ENCODE results near the gene RECQL5.

Gene RECQL5

DNA sequence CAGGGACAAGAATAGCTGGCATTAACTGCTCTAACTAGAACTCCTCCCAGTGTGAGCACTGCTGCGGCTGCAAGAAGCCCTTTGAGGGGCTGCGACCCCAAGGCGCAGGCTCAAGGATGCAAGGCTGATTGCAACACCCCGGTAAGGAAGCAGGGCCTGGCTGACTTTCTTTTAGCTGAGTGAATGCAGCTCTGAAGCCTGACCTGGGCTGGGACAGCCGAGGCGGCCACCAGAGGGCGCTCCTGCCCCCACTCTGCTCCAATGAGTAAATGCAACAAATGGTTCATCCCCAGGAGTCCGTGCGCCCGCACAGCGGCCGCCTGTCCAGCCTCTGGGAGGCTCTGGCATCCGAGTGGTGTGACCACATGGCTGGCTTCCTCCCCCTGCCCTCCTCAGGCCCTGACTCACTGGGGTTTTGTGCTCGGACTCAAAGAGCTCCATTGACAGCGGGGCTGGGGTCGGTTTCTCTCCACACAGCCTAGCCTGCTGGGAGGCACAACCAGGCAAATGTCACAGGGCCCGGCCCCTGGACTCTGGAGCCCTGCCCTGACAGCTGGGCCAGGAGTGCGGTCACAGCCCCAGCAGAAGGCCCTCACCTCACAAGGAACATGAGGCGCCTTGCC, 34.0 kb downstream of the RECQL5 start, which contains the start of gene SMIM5:
Gene SMIM5 (plus strand): TSS at position 572 of the 623 bp plus-strand sequence. CDS start 6,768 bp downstream, outside the sequence.
- no peak for DNase-seq

DNA sequence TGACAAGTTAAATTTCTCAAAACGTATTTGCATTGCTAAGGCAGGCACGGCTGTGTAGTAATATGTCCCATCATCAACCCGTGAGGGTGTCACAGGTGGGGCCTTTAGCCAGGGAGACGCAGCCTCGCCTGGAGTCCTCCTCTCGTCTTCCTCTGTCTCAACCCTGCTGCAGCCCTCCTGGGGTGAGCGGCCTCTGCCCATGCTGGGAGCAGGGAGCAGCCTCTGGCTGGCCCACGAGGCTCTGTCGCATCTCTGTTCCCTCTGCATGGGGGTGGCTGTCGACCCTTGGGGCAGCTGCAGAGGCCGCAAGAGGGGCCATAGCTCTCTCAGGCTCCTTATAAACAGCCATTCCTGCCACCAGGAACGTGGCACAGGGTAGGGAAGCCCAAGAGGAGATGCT, 34.5 kb downstream of the RECQL5 start:
- DNase-seq, result no peak

DNA sequence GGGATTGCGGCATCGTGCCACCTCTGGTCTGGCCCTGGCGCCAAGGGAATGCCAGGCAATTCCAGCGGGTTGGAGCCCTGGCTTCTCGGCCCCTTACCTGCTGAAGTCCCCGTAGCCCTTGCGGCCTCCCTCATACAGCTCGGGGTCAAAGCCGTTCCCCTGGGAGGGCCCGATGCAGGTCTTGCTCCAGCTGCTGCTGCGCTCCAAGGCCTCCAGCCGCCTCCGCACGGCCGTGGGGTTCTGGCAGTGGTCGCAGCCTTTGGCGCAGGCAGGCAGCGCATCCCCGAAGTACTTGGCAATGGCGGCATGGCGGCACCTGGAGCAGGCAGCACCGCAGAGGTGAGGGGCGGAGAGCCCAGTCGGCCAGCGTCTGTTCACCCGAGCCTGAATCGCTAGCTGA, 35.6 kb downstream of the RECQL5 start:
- no peak for DNase-seq

DNA sequence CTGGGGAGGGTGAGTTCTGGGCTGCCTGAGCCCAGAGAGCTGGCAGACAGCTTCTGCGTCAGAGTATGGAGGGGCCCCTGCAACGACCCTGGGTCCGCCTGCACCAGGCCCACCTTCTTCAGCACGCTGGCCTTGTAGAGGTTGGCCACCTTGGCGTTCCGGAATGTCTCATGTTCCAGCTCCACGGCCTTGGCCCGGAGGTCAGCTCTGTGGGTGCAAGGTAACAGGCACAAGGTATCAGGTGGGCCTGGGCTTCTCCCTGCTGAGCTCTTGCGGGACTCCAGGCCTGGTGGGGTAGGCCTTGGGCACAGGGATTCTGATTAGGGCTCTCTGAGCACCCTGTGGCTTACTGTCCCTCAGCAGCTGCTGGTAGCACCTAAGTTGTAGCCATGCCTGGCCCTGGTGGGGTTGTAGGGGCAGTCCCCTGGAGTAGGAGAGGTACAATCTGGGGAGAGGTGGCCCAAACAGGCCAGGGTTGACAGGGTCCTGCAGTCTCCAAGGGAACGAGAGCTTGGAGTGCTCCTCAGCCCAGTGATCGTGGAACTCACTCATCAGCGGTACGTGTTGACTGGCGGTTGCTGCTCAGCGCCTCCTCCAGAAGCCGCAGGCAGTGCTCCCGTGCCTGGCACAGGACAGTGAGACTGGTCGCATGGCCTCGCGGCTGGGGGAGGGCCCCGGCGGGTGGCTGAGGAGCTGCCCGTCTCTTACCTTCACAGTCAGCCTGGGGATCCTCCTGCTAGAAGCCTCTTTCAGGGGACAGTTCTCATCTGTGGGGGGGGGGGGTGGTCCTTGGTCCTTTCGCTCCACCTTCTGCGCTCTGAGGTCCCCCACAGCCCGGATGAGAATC, 36.7 kb downstream of the RECQL5 start:
- DNase-seq, result no peak

DNA sequence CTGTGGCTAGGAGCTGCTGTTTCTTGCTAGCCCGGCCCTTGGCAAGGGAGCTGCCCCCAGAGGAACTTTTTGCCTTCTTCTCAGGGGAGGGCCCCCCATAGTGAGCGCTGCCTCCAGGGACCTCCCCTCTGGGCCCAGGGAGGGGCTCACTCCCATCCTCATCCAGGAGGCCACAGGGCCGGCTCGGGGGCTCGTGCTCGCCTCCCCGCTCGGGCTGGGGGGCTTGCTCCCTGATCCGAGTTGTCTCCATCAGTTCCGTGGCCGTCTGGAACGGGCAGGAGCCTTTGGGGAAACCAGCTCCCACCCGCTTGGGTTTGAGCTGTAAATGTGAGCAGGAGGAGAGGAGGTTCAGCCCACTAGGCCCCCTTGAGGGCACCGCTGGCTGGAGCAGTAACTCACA, 37.8 kb downstream of the RECQL5 start:
- DNase-seq, result no peak

DNA sequence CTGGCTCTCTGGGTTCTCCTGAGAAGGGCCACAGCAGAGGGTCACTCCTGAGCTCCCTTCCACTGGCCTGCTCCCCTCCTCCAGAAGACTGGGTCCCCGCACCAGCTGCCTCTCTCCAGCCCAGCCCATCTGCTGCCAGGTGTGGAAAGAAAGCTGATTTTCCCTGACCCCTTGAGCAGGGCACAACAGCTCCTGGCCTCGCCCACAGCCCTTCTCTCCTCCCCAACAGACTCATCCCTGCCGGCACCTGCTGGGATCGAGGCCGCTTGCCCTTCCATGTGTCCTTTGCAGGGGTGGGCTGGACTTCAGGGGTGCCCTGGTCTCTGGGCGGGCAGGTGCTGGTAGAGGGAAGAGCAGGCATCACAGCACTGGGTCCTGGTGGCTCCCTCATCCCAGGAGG, 38.5 kb downstream of the RECQL5 start:
- DNase-seq, result no peak

DNA sequence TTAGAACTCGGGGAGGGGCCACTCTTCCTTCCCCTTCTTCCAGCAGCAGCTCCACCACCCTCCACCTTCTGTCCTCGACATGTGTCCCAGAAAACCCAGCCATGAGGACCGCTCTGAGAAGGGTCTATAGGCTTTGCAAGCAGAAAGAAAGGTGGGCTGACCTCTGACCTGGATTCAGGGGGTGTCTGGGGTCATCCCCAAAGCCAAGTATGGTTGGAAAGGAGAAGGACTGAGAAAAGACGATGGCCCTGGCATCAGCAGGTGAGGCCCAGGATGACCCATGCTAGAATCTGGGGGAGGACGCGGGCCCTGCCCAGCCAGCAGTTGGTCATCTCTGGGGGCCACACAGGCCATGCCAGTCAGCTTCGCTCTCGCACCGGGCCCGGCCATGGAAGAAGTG, 39.9 kb downstream of the RECQL5 start:
- DNase-seq, result no peak

DNA sequence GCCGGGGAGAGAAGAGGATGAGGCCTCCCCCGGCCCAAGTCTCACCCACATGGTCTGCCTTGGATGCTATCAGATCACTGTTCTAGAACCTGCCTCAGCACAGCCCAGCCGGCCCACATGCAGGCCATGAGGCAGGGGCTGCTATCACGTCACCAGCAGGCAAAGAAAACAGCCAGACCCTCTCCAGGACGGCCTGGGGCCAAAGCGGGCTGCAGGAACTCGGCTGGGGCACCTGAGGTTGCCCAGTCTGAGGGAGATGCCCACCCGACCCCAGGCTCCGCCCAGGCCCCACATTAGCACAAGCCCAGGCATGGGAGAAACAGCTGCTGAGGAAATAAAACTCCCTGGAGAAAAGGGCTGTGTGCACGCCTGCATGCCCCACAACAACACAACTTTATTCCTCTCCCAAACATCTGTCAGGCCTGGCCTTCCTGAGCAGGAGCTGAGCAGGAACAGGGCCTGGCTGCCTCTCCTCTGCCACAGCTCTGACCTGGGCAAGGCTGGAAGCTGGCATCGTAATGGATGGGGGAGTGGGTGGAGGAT, 40.4 kb downstream of the RECQL5 start:
- DNase-seq, result no peak

DNA sequence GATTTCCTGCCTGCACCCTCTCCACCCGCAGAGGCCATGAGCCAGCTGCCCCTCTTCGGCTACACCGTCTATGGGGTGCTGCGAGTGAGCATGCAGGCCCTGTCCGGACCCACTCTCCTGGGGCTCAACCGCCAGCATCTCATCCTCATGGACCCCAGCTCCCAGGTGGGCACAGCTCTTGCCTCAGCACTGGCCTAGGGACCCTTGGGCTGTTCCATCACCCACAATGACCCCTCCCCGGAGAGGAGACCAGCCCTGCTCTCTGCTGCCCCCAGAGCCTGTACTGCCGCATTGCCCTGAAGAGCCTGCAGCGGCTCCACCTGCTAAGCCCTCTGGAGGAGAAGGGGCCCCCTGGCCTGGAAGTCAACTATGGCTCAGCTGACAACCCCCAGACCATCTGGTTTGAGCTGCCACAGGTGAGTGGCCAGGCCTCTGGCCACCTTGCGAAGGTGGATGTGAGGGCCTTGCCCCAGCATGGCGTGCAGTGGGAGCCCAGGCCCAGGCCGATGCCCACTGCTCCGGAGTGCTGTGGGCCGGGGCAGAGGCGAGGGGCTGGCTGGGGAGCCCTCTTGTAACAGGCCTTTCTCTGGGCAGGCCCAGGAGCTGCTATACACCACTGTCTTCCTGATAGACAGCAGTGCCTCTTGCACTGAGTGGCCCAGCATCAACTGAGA, 41.0 kb downstream of the RECQL5 start:
- no peak for DNase-seq

DNA sequence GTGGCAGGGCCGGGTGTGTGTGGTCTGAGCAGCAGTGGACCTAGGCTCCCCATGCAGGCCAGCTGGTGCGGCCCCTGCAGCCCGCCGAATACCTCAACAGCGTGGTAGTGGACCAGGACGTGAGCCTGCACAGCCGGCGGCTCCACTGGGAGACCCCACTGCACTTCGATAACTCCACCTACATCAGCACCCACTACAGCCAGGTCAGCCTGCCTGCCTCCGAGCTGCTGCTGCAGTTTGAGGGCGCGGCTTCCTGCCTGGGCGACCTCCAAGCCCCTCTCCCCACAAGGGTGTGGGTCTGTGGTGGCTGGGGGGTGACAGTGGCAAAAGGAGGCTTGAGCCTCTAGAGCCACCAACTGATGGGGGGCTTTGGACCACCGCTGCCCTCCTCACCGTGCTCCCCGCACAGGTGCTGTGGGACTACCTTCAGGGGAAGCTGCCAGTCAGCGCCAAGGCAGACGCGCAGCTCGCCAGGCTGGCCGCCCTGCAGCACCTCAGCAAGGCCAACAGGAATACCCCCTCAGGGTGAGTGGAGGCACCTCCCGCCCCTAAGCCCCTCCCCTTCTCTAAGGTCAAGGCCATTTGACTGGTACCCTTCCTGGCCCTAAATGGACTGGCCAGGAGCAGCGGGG, 42.1 kb downstream of the RECQL5 start:
- DNase-seq, result no peak

DNA sequence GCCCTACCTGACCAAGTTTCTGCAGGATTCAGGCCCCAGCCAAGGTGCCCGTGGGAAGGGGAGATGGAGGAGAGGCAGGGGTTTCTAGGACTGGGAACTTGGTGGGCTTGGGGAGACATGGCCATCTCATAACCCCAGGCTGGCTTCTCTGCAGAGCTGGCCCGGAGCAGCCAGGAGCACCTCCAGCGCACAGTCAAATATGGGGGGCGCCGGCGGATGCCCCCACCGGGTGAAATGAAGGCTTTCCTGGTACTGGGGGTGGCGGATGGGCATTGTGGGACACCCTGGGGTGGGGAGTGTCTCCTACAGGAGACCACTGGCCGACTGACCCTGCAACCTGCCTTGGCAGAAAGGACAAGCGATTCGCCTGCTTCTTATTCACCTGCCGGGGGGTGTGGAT, 42.9 kb downstream of the RECQL5 start:
- DNase-seq, result no peak

DNA sequence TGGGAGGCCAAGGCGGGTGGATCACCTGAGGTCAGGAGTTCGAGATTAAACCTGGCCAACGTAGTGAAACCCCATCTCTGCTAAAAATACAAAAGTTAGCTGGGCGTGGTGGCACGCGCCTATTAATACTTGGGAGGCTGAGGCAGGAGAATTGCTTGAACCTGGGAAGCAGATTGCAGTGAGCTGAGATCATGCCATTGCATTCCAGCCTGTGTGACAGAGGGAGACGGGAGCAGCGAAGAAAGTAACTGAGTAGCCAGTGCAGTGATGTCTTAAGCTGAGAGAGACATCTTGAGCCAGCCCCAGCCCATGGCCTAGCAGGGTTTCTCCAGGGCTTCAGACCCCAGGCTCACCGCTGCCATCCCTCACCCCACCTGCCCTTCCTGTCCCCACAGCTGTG, 43.6 kb downstream of the RECQL5 start:
- DNase-seq, result no peak

DNA sequence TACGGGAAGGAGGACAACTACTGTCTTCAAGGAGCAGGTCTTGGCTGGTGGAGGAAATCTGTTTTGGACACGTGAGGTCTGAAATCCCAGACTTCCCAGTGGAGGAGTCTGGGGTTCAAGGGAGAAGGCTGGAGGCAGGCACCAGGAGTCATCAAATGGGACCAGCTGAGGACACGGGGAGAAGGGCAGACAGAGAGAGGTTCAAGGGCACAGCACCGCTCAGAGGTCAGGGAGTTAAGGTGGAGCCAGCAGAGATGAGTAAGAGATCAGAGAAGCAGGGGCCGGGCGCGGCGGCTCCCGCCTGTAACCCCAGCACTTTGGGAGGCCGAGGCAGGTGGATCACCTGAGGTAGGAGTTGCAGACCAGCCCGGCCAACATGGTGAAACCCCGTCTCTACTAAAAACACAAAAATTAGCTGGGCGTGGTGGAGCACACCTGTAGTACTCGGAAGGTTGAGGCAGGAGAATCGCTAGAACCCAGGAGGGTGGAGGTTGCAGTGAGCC, 44.1 kb downstream of the RECQL5 start:
- DNase-seq, result no peak

DNA sequence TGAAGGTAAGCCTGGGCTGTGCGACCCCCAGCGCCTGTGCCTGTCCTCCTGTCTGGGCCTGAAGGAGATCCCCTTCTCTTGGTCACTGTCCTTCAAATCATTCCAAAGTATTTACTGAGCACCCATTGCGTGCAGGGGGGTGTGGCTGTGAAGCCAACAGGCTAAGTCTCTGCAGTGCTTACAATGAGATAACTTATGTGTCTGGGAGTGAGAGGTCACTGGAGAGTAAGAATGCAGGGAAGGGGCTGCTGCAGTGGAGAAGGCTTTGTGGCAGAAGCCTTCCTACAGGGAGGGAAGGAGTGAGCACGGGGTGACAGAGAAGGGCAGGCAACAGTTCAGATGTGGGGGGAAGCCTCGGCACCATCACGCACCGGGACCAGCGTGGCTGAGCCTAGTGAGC, 44.9 kb downstream of the RECQL5 start:
- no peak for DNase-seq

DNA sequence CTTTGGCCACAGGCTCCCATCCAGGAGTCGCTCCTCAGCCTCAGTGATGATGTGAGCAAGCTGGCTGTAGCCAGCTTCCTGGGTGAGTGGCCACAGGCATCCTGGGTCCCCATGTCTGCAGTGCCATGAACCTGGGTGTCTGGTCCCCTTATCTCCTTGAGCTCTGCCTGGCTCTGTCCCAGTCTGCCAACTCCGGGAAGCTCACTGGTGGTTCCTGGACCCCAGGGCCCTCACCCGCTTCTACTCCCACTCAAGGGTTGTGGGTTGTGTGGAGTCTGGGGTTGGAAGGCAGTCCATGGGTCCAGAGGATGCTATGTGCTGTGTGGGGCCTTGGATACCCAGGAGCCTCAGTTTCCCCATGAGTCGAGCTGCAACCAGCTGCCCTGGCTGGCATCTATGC, 45.5 kb downstream of the RECQL5 start:
- DNase-seq, result no peak

DNA sequence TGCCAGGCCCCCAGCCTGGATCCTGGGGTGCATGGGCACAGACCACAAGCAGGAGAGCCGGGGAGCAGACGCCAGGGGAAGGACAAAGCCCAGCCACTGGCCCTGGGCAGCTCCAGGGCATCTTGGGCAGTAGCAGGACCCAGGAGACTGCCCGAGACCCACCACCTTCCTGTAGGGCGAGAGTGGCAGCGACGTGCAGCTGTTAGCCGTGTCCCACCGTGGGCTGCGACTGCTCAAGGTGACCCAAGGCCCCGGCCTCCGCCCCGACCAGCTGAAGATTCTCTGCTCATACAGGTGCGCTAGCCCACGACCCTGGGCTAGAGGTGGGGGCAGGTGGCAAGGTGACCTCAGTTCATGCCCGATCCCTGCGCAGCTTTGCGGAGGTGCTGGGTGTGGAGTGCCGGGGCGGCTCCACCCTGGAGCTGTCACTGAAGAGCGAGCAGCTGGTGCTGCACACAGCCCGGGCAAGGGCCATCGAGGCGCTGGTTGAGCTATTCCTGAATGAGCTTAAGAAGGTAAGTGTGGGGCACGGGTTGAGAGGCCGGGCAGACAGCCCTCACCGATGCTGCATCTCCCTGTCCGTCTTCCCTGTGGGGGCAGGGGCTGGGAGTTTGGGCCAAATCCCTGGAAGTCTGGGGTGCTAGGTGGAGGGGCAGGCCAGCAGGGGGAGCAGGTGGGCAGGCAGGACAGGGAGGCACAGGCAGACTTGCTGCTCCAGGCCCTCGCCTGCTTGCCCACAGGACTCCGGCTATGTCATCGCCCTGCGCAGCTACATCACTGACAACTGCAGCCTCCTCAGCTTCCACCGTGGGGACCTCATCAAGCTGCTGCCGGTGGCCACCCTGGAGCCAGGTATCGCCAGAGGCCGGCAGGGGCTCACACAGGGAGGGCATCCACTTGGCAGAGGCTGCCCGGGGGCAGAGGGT, 47.2 kb downstream of the RECQL5 start:
- no peak for DNase-seq

DNA sequence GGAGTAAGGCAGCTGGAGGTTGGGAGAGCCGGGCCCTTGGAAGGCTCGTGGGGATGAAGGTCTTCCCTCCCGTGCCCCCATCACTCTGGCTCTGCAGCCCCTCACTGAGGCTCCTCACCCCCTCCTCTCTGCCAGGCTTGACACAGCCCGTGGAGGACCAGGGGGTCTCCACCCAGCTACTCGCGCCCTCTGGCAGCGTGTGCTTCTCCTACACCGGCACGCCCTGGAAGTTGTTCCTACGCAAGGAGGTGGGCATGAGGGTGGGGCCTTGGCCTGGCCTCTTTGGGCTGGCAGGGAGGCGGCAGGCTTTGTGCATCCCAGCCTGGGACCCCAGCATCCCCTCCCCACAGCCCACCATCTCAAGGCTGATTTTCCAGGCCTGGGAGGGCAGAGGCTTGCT, 49.3 kb downstream of the RECQL5 start:
- no peak for DNase-seq

DNA sequence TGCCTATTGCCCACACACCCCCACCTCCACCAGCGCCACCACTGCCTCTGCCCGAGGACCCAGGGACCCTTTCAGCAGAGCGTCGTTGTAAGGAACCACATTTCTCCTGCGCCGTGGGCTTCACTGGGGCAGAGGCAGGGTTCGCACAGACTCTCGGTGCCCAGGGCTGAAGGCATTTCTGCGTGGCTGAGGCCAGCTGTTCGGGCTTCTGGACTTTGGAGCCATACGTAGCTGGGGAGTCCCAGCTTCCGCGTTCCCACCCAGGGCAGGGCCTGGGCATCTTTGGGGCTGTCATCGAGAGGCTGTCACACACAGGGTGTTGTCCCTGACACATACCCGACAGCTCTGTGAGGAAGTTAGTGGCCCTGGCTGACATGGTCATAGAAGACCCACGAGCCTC, 49.7 kb downstream of the RECQL5 start:
- no peak for DNase-seq

DNA sequence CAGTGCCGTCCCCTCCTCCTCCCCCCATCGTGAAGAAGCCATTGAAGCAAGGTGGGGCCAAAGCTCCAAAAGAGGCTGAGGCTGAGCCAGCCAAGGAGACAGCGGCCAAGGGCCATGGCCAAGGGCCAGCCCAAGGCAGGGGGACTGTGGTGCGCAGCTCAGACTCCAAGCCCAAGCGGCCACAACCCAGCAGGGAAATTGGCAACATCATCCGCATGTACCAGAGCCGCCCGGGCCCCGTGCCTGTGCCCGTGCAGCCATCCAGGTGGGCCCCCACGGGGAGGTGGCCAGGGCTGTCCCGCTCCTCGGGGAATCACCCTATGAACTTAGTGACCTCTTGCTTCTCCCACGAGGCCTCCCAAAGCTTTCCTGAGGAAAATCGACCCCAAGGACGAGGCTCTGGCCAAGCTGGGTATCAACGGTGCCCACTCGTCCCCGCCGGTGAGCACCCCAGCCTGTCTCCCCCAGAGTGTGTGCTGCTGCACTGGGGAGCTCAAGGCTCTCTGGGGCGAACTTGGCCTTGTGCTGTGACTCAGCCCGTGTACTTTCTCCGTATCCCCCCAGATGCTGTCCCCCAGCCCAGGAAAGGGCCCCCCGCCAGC, 50.3 kb downstream of the RECQL5 start:
- DNase-seq, result no peak

DNA sequence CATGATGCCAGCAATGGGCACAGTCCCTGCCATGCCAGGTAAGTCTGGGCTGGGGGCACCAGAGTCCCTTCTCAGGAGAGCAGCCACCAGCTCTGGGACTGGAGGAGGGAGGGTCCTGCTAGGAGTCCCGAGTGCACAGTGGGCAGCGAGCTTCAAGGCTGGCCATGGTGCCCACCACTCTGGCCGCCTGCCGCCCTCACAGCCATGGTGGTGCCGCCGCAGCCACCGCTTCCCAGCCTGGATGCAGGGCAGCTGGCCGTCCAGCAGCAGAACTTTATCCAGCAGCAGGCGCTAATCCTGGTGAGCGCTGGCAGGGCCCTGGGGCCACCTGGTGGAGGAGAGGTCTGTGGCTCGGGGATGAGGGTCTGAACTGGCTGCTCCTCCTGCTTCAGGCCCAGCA, 51.7 kb downstream of the RECQL5 start:
- DNase-seq, result no peak

DNA sequence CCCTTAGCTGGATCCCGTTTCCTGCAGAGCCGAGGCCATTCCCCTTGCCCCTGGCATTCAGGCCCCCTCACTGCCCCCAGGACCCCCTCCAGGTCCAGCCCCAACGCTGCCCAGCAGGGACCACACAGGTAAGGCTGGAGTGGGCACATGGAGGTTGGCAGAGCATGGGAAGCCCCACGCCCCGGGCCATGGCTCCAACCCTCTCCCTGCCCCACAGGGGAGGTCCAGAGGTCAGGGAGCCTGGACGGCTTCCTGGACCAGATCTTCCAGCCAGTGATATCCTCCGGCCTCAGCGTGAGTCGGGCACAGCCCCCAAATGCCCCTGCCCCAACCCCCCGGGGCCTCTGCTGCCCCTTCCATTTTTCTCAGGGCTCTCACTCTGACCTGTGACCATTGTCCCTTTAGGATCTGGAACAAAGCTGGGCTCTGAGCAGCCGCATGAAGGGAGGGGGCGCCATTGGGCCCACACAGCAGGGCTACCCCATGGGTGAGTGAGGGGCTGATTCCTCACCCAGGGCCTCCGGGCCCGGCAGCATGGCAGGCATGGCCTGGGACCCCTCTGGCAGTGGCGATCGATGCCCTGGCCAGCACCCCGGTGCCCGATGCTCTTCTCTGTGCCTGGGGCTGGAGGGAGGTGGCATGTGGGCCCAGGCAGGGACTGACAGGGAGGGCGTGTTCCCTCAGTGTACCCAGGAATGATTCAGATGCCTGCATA, 52.2 kb downstream of the RECQL5 start:
- no peak for DNase-seq

All from NCI-H187 treated with DMSO at 0.1 percent for 48 hours (cell line).